ENCODE data around the gene GALNT2.

GALNT2 gene

GRCh38 chr1:230312676-230313075, 245.6 kb downstream of the GALNT2 start:
- H3K36me3 ChIP-seq (replicated peaks), result no peaks in the 10 kb centered on the region
- no peak for DNase-seq (ENCODE audit: low spot score in 2 of 2)
- no peaks in the 10 kb centered on the region for H3K9me3 ChIP-seq
- H3K4me1 ChIP-seq, result no peaks in the 10 kb centered on the region
- in situ Hi-C loops (cut with MboI; ENCODE audit: low sequenced_read_pairs), result loop anchor here (10.0 to 25.0 kb wide), 3 partner anchors 598 to 1050 kb away; partner anchors contain the start of gene RAB4A
- H3K4me3 ChIP-seq, result no peak overlapping the region
- no peaks in the 10 kb centered on the region for H3K27me3 ChIP-seq (ENCODE audit: low read depth)

- in situ Hi-C loops (cut with MboI; ENCODE audit: low sequenced_read_pairs), result loop anchor here (10.0 to 25.0 kb wide), 3 partner anchors 599 to 1051 kb away; partner anchors contain the start of gene RAB4A
- no peaks in the 10 kb centered on the region for H3K9me3 ChIP-seq
- DNase-seq (ENCODE audit: low spot score in 2 of 2), result no peak
- no peaks in the 10 kb centered on the region for H3K27me3 ChIP-seq (ENCODE audit: low read depth)
- no peaks in the 10 kb centered on the region for H3K4me1 ChIP-seq
- no peak overlapping the region for H3K4me3 ChIP-seq
- H3K36me3 ChIP-seq (replicated peaks), result no peaks in the 10 kb centered on the region
These were observed 246.6 kb downstream of the GALNT2 start for GRCh38 chr1:230313453-230314141.

- no peaks in the 10 kb centered on the region for H3K36me3 ChIP-seq (replicated peaks)
- H3K4me3 ChIP-seq, result no peak overlapping the region
- H3K9me3 ChIP-seq, result no peaks in the 10 kb centered on the region
- in situ Hi-C loops (cut with MboI; ENCODE audit: low sequenced_read_pairs), result loop anchor here (10.0 to 25.0 kb wide), 3 partner anchors 599 to 1052 kb away; partner anchors contain the start of gene RAB4A
- H3K4me1 ChIP-seq, result no peaks in the 10 kb centered on the region
- no peak for DNase-seq (ENCODE audit: low spot score in 2 of 2)
- H3K27me3 ChIP-seq (ENCODE audit: low read depth), result no peaks in the 10 kb centered on the region
These were observed 247.1 kb downstream of the GALNT2 start for GRCh38 chr1:230314142-230314470.

- Histone ChIP-seq H3K4me1 (no peaks in the 10 kb centered on the region), H3K4me3 (no peak overlapping the region), H3K9me3 (no peaks in the 10 kb centered on the region), H3K36me3 (replicated peaks) (no peaks in the 10 kb centered on the region), H3K27me3 (ENCODE audit: low read depth) (no peaks in the 10 kb centered on the region)
- no peak for DNase-seq (ENCODE audit: low spot score in 2 of 2)
- in situ Hi-C loops (cut with MboI; ENCODE audit: low sequenced_read_pairs), result loop anchor here (10.0 to 25.0 kb wide), 3 partner anchors 600 to 1053 kb away; partner anchors contain the start of gene RAB4A
These were observed 248.1 kb downstream of the GALNT2 start for GRCh38 chr1:230315099-230315498.

GRCh38 chr1:230316864-230317745, 250.1 kb downstream of the GALNT2 start:
- Histone ChIP-seq H3K27me3 (ENCODE audit: low read depth) (no peaks in the 10 kb centered on the region), H3K4me1 (no peaks in the 10 kb centered on the region), H3K36me3 (replicated peaks) (no peaks in the 10 kb centered on the region), H3K4me3 (no peak overlapping the region), H3K9me3 (no peaks in the 10 kb centered on the region)
- no peak for DNase-seq (ENCODE audit: low spot score in 2 of 2)
- in situ Hi-C loops (cut with MboI; ENCODE audit: low sequenced_read_pairs), result loop anchor here (10.0 to 25.0 kb wide), 3 partner anchors 602 to 1055 kb away; partner anchors contain the start of gene RAB4A

GRCh38 chr1:230317823-230318819, 251.1 kb downstream of the GALNT2 start:
- H3K4me1 ChIP-seq, result no peaks in the 10 kb centered on the region
- H3K9me3 ChIP-seq, result no peaks in the 10 kb centered on the region
- DNase-seq (ENCODE audit: low spot score in 2 of 2), result no peak
- no peaks in the 10 kb centered on the region for H3K27me3 ChIP-seq (ENCODE audit: low read depth)
- no peak overlapping the region for H3K4me3 ChIP-seq
- in situ Hi-C loops (cut with MboI; ENCODE audit: low sequenced_read_pairs), result loop anchor here (10.0 to 25.0 kb wide), 3 partner anchors 603 to 1056 kb away; partner anchors contain the start of gene RAB4A
- no peaks in the 10 kb centered on the region for H3K36me3 ChIP-seq (replicated peaks)

- in situ Hi-C loops (cut with MboI; ENCODE audit: low sequenced_read_pairs), result loop anchor here (10.0 to 25.0 kb wide), 3 partner anchors 604 to 1057 kb away; partner anchors contain the start of gene RAB4A
- no peaks in the 10 kb centered on the region for H3K27me3 ChIP-seq (ENCODE audit: low read depth)
These were observed 252.1 kb downstream of the GALNT2 start for GRCh38 chr1:230319014-230319747.

GRCh38 chr1:230320804-230321203, 253.8 kb downstream of the GALNT2 start:
- in situ Hi-C loops (cut with MboI; ENCODE audit: low sequenced_read_pairs), result loop anchor here (25.0 kb wide), 2 partner anchors 659 to 1059 kb away; partner anchors contain the start of gene RAB4A
- no peak for DNase-seq (ENCODE audit: low spot score in 2 of 2)
- H3K27me3 ChIP-seq (ENCODE audit: low read depth), result no peaks in the 10 kb centered on the region
- H3K9me3 ChIP-seq, result no peaks in the 10 kb centered on the region
- H3K4me3 ChIP-seq, result no peak overlapping the region
- no peaks in the 10 kb centered on the region for H3K4me1 ChIP-seq
- H3K36me3 ChIP-seq (replicated peaks), result no peaks in the 10 kb centered on the region

More at GRCh38 chr1:230319014-230319747, 252.1 kb downstream of the GALNT2 start:
- no peaks in the 10 kb centered on the region for H3K36me3 ChIP-seq (replicated peaks)
- H3K4me3 ChIP-seq, result no peak overlapping the region
- H3K9me3 ChIP-seq, result no peaks in the 10 kb centered on the region
- DNase-seq (ENCODE audit: low spot score in 2 of 2), result no peak
- no peaks in the 10 kb centered on the region for H3K4me1 ChIP-seq

GRCh38 chr1:230321341-230321740, 254.3 kb downstream of the GALNT2 start:
- Histone ChIP-seq H3K4me3 (no peak overlapping the region), H3K36me3 (replicated peaks) (no peaks in the 10 kb centered on the region), H3K9me3 (no peaks in the 10 kb centered on the region), H3K4me1 (no peaks in the 10 kb centered on the region), H3K27me3 (ENCODE audit: low read depth) (no peaks in the 10 kb centered on the region)
- DNase-seq (ENCODE audit: low spot score in 2 of 2), result no peak
- in situ Hi-C loops (cut with MboI; ENCODE audit: low sequenced_read_pairs), result loop anchor here (25.0 kb wide), 2 partner anchors 659 to 1059 kb away; partner anchors contain the start of gene RAB4A

- in situ Hi-C loops (cut with MboI; ENCODE audit: low sequenced_read_pairs), result loop anchor here (25.0 kb wide), 2 partner anchors 660 to 1060 kb away; partner anchors contain the start of gene RAB4A
- H3K36me3 ChIP-seq (replicated peaks), result no peaks in the 10 kb centered on the region
- no peak overlapping the region for H3K4me3 ChIP-seq
- H3K27me3 ChIP-seq (ENCODE audit: low read depth), result no peaks in the 10 kb centered on the region
- no peaks in the 10 kb centered on the region for H3K9me3 ChIP-seq
- no peaks in the 10 kb centered on the region for H3K4me1 ChIP-seq
- DNase-seq (ENCODE audit: low spot score in 2 of 2), result no peak
These were observed 254.8 kb downstream of the GALNT2 start for GRCh38 chr1:230321741-230322420.

GRCh38 chr1:230322421-230322756, 255.4 kb downstream of the GALNT2 start:
- no peak for DNase-seq (ENCODE audit: low spot score in 2 of 2)
- Histone ChIP-seq H3K27me3 (ENCODE audit: low read depth) (no peaks in the 10 kb centered on the region), H3K9me3 (no peaks in the 10 kb centered on the region), H3K36me3 (replicated peaks) (no peaks in the 10 kb centered on the region), H3K4me3 (no peak overlapping the region), H3K4me1 (no peaks in the 10 kb centered on the region)
- in situ Hi-C loops (cut with MboI; ENCODE audit: low sequenced_read_pairs), result loop anchor here (25.0 kb wide), 2 partner anchors 660 to 1060 kb away; partner anchors contain the start of gene RAB4A

Measured in HAP-1 (cell line).